Muscle of back (tissue), 10 donors: Measurements from ENCODE around the gene CCL5. TPM values are rescaled to one million over a fixed set of nuclear protein-coding genes. Genes with fewer than 3 reads are reported as not detected.

Experiments used
- polyA plus RNA-seq, 10 donors: library from polyadenylated mRNA; unstranded; fragments of 120-200 nt; gene quantifications; one replicate each; pipeline ENCODE4 v1.2.1, GENCODE V29; 2013; ENCODE audit not compliant: insufficient read length in 10 of 10

CCL5 gene
- polyA plus RNA-seq, 10 donors = 0.41 to 7.3 (median 1.2) TPM

Other genes starting within 250 kb of the CCL5 start
- 1 to 10 TPM; 1.1 to 4.1 (median 2.1) TPM for gene RASL10B, start 148.7 kb downstream of the CCL5 start, polyA plus RNA-seq
- gene GAS2L2, start 127.1 kb downstream of the CCL5 start, polyA plus RNA-seq = not detected
- gene C17orf50, start 119.5 kb downstream of the CCL5 start, polyA plus RNA-seq = not detected
- gene MMP28, start 84.7 kb downstream of the CCL5 start, polyA plus RNA-seq = 1 to 10 TPM; 1.6 to 5.0 (median 3.2) TPM
- gene TAF15, start 70.9 kb downstream of the CCL5 start, polyA plus RNA-seq = 100 to 1,000 TPM in 9 of 10 donors, 10 to 100 TPM in 1; 94.1 to 155 (median 124) TPM
- gene HEATR9, start 11.5 kb downstream of the CCL5 start, polyA plus RNA-seq = not detected
- gene RDM1, start 50.4 kb upstream of the CCL5 start, polyA plus RNA-seq = 1 to 10 TPM in 2 of 10 donors, under 1 TPM in 8; 0.20 to 1.5 (median 0.60) TPM
- not detected for gene LYZL6, start 63.4 kb upstream of the CCL5 start, polyA plus RNA-seq
- under 1 TPM in 9 of 10 donors, not detected in 1; 0.11 to 0.56 (median 0.17) TPM for gene CCL16, start 101.1 kb upstream of the CCL5 start, polyA plus RNA-seq
- gene CCL14, start 106.4 kb upstream of the CCL5 start, polyA plus RNA-seq = 10 to 100 TPM; 17.4 to 41.0 (median 32.6) TPM
- under 1 TPM in 1 of 10 donors, not detected in 9; 0.19 TPM for gene CCL15, start 121.2 kb upstream of the CCL5 start, polyA plus RNA-seq
- gene CCL23, start 137.6 kb upstream of the CCL5 start, polyA plus RNA-seq = under 1 TPM in 1 of 10 donors, not detected in 9; 0.32 TPM
- under 1 TPM in 2 of 10 donors, not detected in 8; 0.18 to 0.23 TPM for gene CCL18, start 183.9 kb upstream of the CCL5 start, polyA plus RNA-seq
- 10 to 100 TPM in 3 of 10 donors, 1 to 10 TPM in 6, under 1 TPM in 1; 0.79 to 16.5 (median 6.4) TPM for gene CCL3, start 209.8 kb upstream of the CCL5 start, polyA plus RNA-seq
- gene CCL4, start 223.5 kb upstream of the CCL5 start, polyA plus RNA-seq = 10 to 100 TPM in 1 of 10 donors, 1 to 10 TPM in 8, under 1 TPM in 1; 0.48 to 16.8 (median 3.3) TPM